Activated CD4-positive, alpha-beta memory T cell treated with anti-CD3 and anti-CD28 coated beads, Interleukin-2, amount 10 ng/mL, durations not matched to agents 7 days and 5 days (primary cell): Measurements from ENCODE around the gene DEAF1. TPM values are rescaled to one million over a fixed set of nuclear protein-coding genes. Genes with fewer than 3 reads are reported as not detected.
"Not testable (repeated sequence)": the region's sequence is repeated elsewhere in the genome, so short reads cannot be mapped to it uniquely, and the experiment has no call there.

Experiments used
- CTCF ChIA-PET: fragments of 350-600 bp; sonication (Branson Sonifier 250); formaldehyde crosslinking; loops from one replicate; lab custom pipeline; 2021; ENCODE audit warnings: antibody characterized with exemption, inconsistent platforms; lab: Charles Lee
- POLR2A ChIA-PET: fragments of 350-600 bp; sonication (Branson Sonifier 250); formaldehyde crosslinking; loops from one replicate; lab custom pipeline; 2021; ENCODE audit warnings: antibody characterized with exemption; lab: Charles Lee
- DNase-seq: peaks from one replicate; pipeline ENCODE4 v3.0.0-alpha.2; 2020
- H3K27ac Mint-ChIP-seq: one replicate; pipeline ENCODE4 v1.8.0; 2021; ENCODE audit warnings: mild to moderate bottlenecking, mixed read lengths
- H3K27me3 Mint-ChIP-seq: one replicate; pipeline ENCODE4 v1.8.0; 2021; ENCODE audit warnings: mixed read lengths
- H3K36me3 Mint-ChIP-seq: one replicate; pipeline ENCODE4 v1.8.0; 2021; ENCODE audit warnings: low read depth, mixed read lengths
- H3K4me1 Mint-ChIP-seq: one replicate; pipeline ENCODE4 v1.8.0; 2021; ENCODE audit warnings: mixed read lengths
- H3K4me3 Mint-ChIP-seq: one replicate; pipeline ENCODE4 v1.8.0; 2021; ENCODE audit warnings: mild to moderate bottlenecking, mixed read lengths
- H3K9me3 Mint-ChIP-seq: one replicate; pipeline ENCODE4 v1.8.0; 2021; ENCODE audit warnings: mixed read lengths
- total RNA-seq, 2 experiments: library from RNA; stranded (reverse); gene quantifications; one replicate each; pipeline ENCODE4 v1.2.3, GENCODE V29; 2021

DEAF1 gene
- 10 to 100 TPM; 33.0 to 34.2 TPM for total RNA-seq

GRCh38 chr11:694563-695287 is at the start of gene DEAF1:
TSS of gene DEAF1 (minus strand) at chr11:695222. CDS start at chr11:695047, 175 bp downstream.
- ChIA-PET POLR2A (interaction anchor here (0.6 to 3.5 kb wide), 16 partner anchors 14 to 278 kb away, joined by 3 to 28 read pairs (median 4); partner anchors contain the start of genes HRAS, IRF7, PHRF1 and RPLP2), CTCF (interaction anchor here (0.7 to 4.5 kb wide), 6 partner anchors 28 to 458 kb away, joined by 3 to 34 read pairs (median 4); partner anchors contain the start of genes PNPLA2 and PSMD13)
- Mint-ChIP-seq H3K4me3 (peak within 1 kb of the TSS; percentile 89), H3K4me1 (peaks cover 53% of the 10 kb centered on the region), H3K27me3 (no peaks in the 10 kb centered on the region), H3K27ac (peak within 1 kb of the TSS; percentile 91), H3K9me3 (no peaks in the 10 kb centered on the region), H3K36me3 (peaks cover 23% of the 10 kb centered on the region)
- peak; percentile 100 for DNase-seq

- Mint-ChIP-seq H3K9me3 (no peaks in the 10 kb centered on the region), H3K27ac (no peak overlapping the region), H3K4me3 (no peak overlapping the region), H3K27me3 (peaks cover 8% of the 10 kb centered on the region), H3K36me3 (no peaks in the 10 kb centered on the region), H3K4me1 (peaks cover 10% of the 10 kb centered on the region)
- POLR2A ChIA-PET = no interaction called here
- CTCF ChIA-PET = interaction anchor here (1.0 kb wide), 1 partner anchor 47 kb away, joined by 3 read pairs; the partner anchor contains the start of gene TMEM80
- no peak for DNase-seq
Measured at GRCh38 chr11:742571-743201, 47.7 kb upstream of the DEAF1 start.

- no peak overlapping the region for H3K4me3 Mint-ChIP-seq
Measured at GRCh38 chr11:742156-742546, 47.1 kb upstream of the DEAF1 start.

DNA sequence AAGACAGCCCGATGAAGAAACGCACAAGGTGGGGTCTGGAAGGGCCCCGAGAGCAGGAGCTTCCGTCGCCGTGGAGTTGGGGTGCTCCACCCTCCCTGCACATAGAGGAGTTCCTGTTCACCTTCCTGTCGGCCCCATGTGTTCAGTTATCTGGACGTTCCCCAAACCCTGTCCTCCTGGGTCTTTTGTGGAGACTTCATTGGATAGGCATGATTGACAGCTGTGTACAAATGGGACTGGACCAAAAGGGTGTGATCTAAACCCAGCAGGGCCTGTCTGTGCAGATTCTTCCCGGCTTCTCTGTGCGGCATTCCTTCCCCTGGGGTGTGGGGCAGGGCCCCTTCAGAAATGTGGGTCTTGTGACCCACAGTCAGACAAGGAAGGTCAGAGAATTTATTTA is 42.9 kb upstream of the DEAF1 start:
- POLR2A ChIA-PET, DNase-seq, H3K9me3 Mint-ChIP-seq, H3K27ac Mint-ChIP-seq, H3K4me3 Mint-ChIP-seq, H3K36me3 Mint-ChIP-seq: not testable (repeated sequence)
- CTCF ChIA-PET = interaction anchor here (0.6 to 1.4 kb wide), 2 partner anchors 11 to 14 kb away, joined by 3 to 11 read pairs; no protein-coding TSS in a partner anchor
- Mint-ChIP-seq H3K4me1 (peaks cover 17% of the 10 kb centered on the region), H3K27me3 (peaks cover 11% of the 10 kb centered on the region)

More at GRCh38 chr11:742156-742546, 47.1 kb upstream of the DEAF1 start:
- Mint-ChIP-seq H3K27me3 (peaks cover 11% of the 10 kb centered on the region), H3K36me3 (no peaks in the 10 kb centered on the region), H3K27ac (no peak overlapping the region), H3K4me1 (peaks cover 16% of the 10 kb centered on the region), H3K9me3 (no peaks in the 10 kb centered on the region)
- ChIA-PET POLR2A (interaction anchor here (1.4 kb wide), 1 partner anchor 17 kb away, joined by 3 read pairs; no protein-coding TSS in a partner anchor), CTCF (no interaction called here)
- DNase-seq = no peak

DNA sequence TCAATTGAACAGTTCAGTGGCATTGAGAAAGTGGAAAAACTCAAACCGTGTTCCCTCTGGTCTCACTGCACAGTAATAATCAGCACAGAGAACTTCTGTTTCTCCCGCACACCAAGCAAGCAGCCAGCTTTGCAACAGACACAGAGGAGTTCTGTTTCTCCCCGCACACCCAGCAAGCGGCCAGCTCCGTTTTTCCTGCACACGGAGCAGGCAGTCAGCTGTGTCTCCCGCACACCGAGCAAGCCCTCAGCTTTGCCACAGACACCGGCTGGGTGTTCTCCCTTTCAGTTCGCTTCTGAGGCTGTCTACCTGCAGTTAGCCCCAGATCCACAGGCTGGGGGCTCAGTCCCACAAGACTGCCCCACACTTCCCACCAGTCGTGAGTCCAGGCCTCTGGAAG is 42.3 kb upstream of the DEAF1 start:
- Mint-ChIP-seq H3K4me1 (peaks cover 17% of the 10 kb centered on the region), H3K9me3 (no peaks in the 10 kb centered on the region), H3K27me3 (peaks cover 11% of the 10 kb centered on the region), H3K36me3 (peaks cover 3% of the 10 kb centered on the region), H3K27ac (no peak overlapping the region), H3K4me3 (peak overlapping the region; percentile 24)
- ChIA-PET CTCF (interaction anchor here (0.6 to 1.4 kb wide), 2 partner anchors 11 to 13 kb away, joined by 3 to 11 read pairs; no protein-coding TSS in a partner anchor), POLR2A (no interaction called here)
- DNase-seq = no peak

DNA sequence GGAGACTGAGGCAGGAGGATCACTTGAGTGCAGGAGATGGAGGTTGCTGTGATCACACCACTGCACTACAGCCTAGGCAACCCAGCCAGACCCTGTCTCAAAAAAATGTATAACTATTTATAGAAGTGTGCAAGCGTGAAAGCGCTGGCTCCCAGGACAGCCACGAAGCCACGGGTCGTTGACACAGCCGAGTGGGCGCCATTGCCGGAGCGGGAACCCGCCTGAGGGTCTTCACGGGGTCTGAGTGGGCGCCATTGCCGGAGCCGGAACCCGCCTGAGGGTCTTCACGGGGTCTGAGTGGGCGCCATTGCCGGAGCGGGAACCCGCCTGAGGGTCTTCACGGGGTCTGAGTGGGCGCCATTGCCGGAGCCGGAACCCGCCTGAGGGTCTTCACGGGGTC is 39.5 kb upstream of the DEAF1 start:
- H3K4me3 Mint-ChIP-seq, POLR2A ChIA-PET, H3K36me3 Mint-ChIP-seq, H3K9me3 Mint-ChIP-seq, H3K27ac Mint-ChIP-seq, DNase-seq, H3K27me3 Mint-ChIP-seq: not testable (repeated sequence)
- CTCF ChIA-PET = interaction anchor here (2.0 kb wide), 1 partner anchor 11 kb away, joined by 6 read pairs; no protein-coding TSS in a partner anchor
- H3K4me1 Mint-ChIP-seq = peaks cover 17% of the 10 kb centered on the region

DNA sequence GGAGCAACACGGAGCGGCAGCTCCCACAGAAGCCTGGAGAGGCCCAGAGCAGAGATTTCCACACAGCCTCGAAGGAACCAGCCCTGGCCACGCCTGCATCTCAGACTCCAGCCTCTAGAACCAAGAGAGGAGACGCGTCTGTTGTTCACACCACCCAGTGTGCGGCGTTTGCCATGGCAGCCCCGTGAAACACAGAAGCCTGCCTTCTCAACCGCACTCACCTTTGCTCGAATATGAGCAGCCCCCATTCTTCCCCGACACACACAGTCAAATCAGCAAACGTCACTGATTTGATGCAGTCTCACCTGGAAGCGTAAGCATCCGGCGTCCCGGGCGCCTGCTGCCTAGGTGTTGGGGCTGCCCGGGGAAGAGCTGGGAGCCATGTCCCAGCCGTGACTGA is 38.0 kb upstream of the DEAF1 start:
- Mint-ChIP-seq H3K9me3 (no peaks in the 10 kb centered on the region), H3K4me1 (peaks cover 15% of the 10 kb centered on the region), H3K27me3 (peaks cover 6% of the 10 kb centered on the region), H3K36me3 (peaks cover 3% of the 10 kb centered on the region), H3K27ac (no peak overlapping the region), H3K4me3 (no peak overlapping the region)
- CTCF ChIA-PET = interaction anchor here (2.0 kb wide), 1 partner anchor 9 kb away, joined by 6 read pairs; no protein-coding TSS in a partner anchor
- DNase-seq = no peak
- POLR2A ChIA-PET = interaction anchor here (1.3 kb wide), 1 partner anchor 14 kb away, joined by 3 read pairs; no protein-coding TSS in a partner anchor

- H3K4me1 Mint-ChIP-seq = peaks cover 13% of the 10 kb centered on the region
- no peak overlapping the region for H3K27ac Mint-ChIP-seq
- POLR2A ChIA-PET = no interaction called here
- H3K4me3 Mint-ChIP-seq = no peak overlapping the region
- H3K9me3 Mint-ChIP-seq = no peaks in the 10 kb centered on the region
- no peaks in the 10 kb centered on the region for H3K36me3 Mint-ChIP-seq
- H3K27me3 Mint-ChIP-seq = peaks cover 1% of the 10 kb centered on the region
- CTCF ChIA-PET = no interaction called here
- DNase-seq = no peak
Measured at GRCh38 chr11:729492-730074, 34.6 kb upstream of the DEAF1 start.

- Mint-ChIP-seq H3K9me3 (no peaks in the 10 kb centered on the region), H3K36me3 (no peaks in the 10 kb centered on the region), H3K27ac (no peak overlapping the region), H3K4me1 (peaks cover 15% of the 10 kb centered on the region), H3K27me3 (peaks cover 3% of the 10 kb centered on the region), H3K4me3 (no peak overlapping the region)
- no peak for DNase-seq
- POLR2A ChIA-PET = no interaction called here
- CTCF ChIA-PET = interaction anchor here (3.7 kb wide), 1 partner anchor 33 kb away, joined by 31 read pairs; the partner anchor contains the start of genes DEAF1 and TMEM80
Measured at GRCh38 chr11:728901-729491, 34.0 kb upstream of the DEAF1 start.

GRCh38 chr11:727859-728748 is 33.1 kb upstream of the DEAF1 start:
- ChIA-PET CTCF (interaction anchor here (1.0 to 3.8 kb wide), 5 partner anchors 10 to 173 kb away, joined by 3 to 31 read pairs (median 17); partner anchors contain the start of genes DEAF1, TALDO1 and TMEM80), POLR2A (interaction anchor here (1.7 kb wide), 1 partner anchor 20 kb away, joined by 6 read pairs; the partner anchor contains the start of gene TALDO1)
- no peaks in the 10 kb centered on the region for H3K36me3 Mint-ChIP-seq
- peaks cover 19% of the 10 kb centered on the region for H3K4me1 Mint-ChIP-seq
- peak; percentile 83 for DNase-seq
- H3K27me3 Mint-ChIP-seq = peaks cover 7% of the 10 kb centered on the region
- H3K4me3 Mint-ChIP-seq = no peak overlapping the region
- H3K27ac Mint-ChIP-seq = no peak overlapping the region
- no peaks in the 10 kb centered on the region for H3K9me3 Mint-ChIP-seq

GRCh38 chr11:727281-727701 is 32.3 kb upstream of the DEAF1 start:
- ChIA-PET CTCF (interaction anchor here (1.0 to 3.8 kb wide), 6 partner anchors 11 to 172 kb away, joined by 3 to 31 read pairs (median 14); partner anchors contain the start of genes DEAF1, TALDO1 and TMEM80), POLR2A (interaction anchor here (1.6 to 1.7 kb wide), 2 partner anchors 21 to 172 kb away, joined by 5 to 6 read pairs; partner anchors contain the start of gene TALDO1)
- DNase-seq = no peak
- H3K27ac Mint-ChIP-seq = no peak overlapping the region
- no peak overlapping the region for H3K4me3 Mint-ChIP-seq
- no peaks in the 10 kb centered on the region for H3K36me3 Mint-ChIP-seq
- H3K4me1 Mint-ChIP-seq = peaks cover 20% of the 10 kb centered on the region
- H3K9me3 Mint-ChIP-seq = no peaks in the 10 kb centered on the region
- peaks cover 8% of the 10 kb centered on the region for H3K27me3 Mint-ChIP-seq
